ENCODE results near the gene BIN1.
"Not testable (repeated sequence)": the region's sequence is repeated elsewhere in the genome, so short reads cannot be mapped to it uniquely, and the experiment has no call there.

BIN1 gene

GRCh38 chr2:127047716-127048617, 59.0 kb downstream of the BIN1 start:
- DNase-seq (ENCODE audit: low read depth, low spot score): no peak

GRCh38 chr2:127047054-127047453, 59.9 kb downstream of the BIN1 start:
- DNase-seq (ENCODE audit: low read depth, low spot score): no peak

GRCh38 chr2:127046579-127046978, 60.4 kb downstream of the BIN1 start:
- no peak for DNase-seq (ENCODE audit: low read depth, low spot score)

- no peak for DNase-seq (ENCODE audit: low read depth, low spot score)
These were observed 61.0 kb downstream of the BIN1 start for GRCh38 chr2:127045792-127046501.

- DNase-seq (ENCODE audit: low read depth, low spot score): no peak
These were observed 61.8 kb downstream of the BIN1 start for GRCh38 chr2:127044977-127045661.

GRCh38 chr2:127044165-127044718, 62.7 kb downstream of the BIN1 start:
- no peak for DNase-seq (ENCODE audit: low read depth, low spot score)

- DNase-seq (ENCODE audit: low read depth, low spot score): peak; percentile 78
These were observed 63.4 kb downstream of the BIN1 start for GRCh38 chr2:127043367-127044164.

GRCh38 chr2:127041259-127041970, 65.5 kb downstream of the BIN1 start:
- DNase-seq (ENCODE audit: low read depth, low spot score): no peak

- DNase-seq (ENCODE audit: low read depth, low spot score): no peak
These were observed 66.8 kb downstream of the BIN1 start for GRCh38 chr2:127040169-127040568.

- DNase-seq (ENCODE audit: low read depth, low spot score): no peak
These were observed 67.4 kb downstream of the BIN1 start for GRCh38 chr2:127039387-127040031.

GRCh38 chr2:127037476-127037875, 69.5 kb downstream of the BIN1 start:
- DNase-seq (ENCODE audit: low read depth, low spot score): no peak

GRCh38 chr2:127034883-127035611, 71.9 kb downstream of the BIN1 start:
- no peak for DNase-seq (ENCODE audit: low read depth, low spot score)

- no peak for DNase-seq (ENCODE audit: low read depth, low spot score)
These were observed 72.9 kb downstream of the BIN1 start for GRCh38 chr2:127034051-127034450.

- no peak for DNase-seq (ENCODE audit: low read depth, low spot score)
These were observed 74.3 kb downstream of the BIN1 start for GRCh38 chr2:127032621-127033020.

GRCh38 chr2:127029350-127030051, 77.5 kb downstream of the BIN1 start:
- DNase-seq (ENCODE audit: low read depth, low spot score): no peak

GRCh38 chr2:127028745-127029144, 78.2 kb downstream of the BIN1 start:
- DNase-seq (ENCODE audit: low read depth, low spot score): not testable (repeated sequence)

- DNase-seq (ENCODE audit: low read depth, low spot score): no peak
These were observed 79.2 kb downstream of the BIN1 start for GRCh38 chr2:127027715-127028114.

- peak; percentile 89 for DNase-seq (ENCODE audit: low read depth, low spot score)
These were observed 81.4 kb downstream of the BIN1 start for GRCh38 chr2:127025359-127026166.
